ES-I3 (cell line): ENCODE data around the gene SEMA3C.

ENCODE experiments used
- H3K36me3 ChIP-seq: 2 replicates; pipeline ENCODE4 v1.6.1; 2013; ENCODE audit warnings: mild to moderate bottlenecking, low read length, control low read depth, moderate library complexity; ENCODE audit not compliant: insufficient read depth
- H3K4me1 ChIP-seq: 2 replicates; pipeline ENCODE4 v1.6.1; 2013; ENCODE audit warnings: mild to moderate bottlenecking, control low read depth, low read length; ENCODE audit not compliant: insufficient read depth
- H3K9ac ChIP-seq: 2 replicates; pipeline ENCODE4 v1.6.1; 2013; ENCODE audit warnings: low read depth, mild to moderate bottlenecking, low read length, moderate library complexity
- H3K9me3 ChIP-seq: 2 replicates; pipeline ENCODE4 v1.6.1; 2013; ENCODE audit warnings: mild to moderate bottlenecking, low read length, moderate library complexity; ENCODE audit not compliant: control insufficient read depth, insufficient read depth

Gene SEMA3C

GRCh38 chr7:80918909-80919721, at the start of gene SEMA3C:
SEMA3C (minus strand) TSS chr7:80919051; CDS start chr7:80916781, 2,270 bp downstream.
- Histone ChIP-seq H3K9me3 (no peaks in the 10 kb centered on the region), H3K9ac (peak within 1 kb of the TSS; percentile 53; the same call in 1 of the 2 replicates), H3K4me1 (no peaks in the 10 kb centered on the region; the same call in 1 of the 2 replicates), H3K36me3 (no peaks in the 10 kb centered on the region)

- Histone ChIP-seq H3K36me3 (no peaks in the 10 kb centered on the region), H3K9me3 (no peaks in the 10 kb centered on the region), H3K4me1 (no peaks in the 10 kb centered on the region), H3K9ac (no peak overlapping the region)
These were observed 49.8 kb upstream of the SEMA3C start for GRCh38 chr7:80968606-80969005.

DNA sequence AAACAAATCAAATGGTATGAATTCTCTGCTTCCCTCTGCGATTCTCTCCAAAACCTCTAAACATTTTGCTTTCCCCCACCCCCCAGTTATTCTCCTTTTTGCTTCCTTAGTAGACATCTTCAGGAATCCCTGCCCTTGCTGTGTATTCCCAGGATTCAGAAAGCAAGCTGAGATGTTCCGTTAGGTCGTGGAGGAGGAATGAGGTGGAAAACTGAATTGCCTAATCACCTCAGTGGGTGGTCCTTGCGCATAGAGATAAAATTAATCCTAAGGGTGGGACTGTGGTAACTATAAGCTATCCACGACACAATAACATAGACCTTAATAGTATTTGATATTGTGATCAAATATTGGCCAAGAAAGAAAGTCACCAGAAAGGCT, 49.1 kb upstream of the SEMA3C start:
- Histone ChIP-seq H3K4me1 (no peaks in the 10 kb centered on the region), H3K9ac (no peak overlapping the region), H3K36me3 (no peaks in the 10 kb centered on the region), H3K9me3 (no peaks in the 10 kb centered on the region)

GRCh38 chr7:80967071-80967916, 48.4 kb upstream of the SEMA3C start:
- Histone ChIP-seq H3K36me3 (no peaks in the 10 kb centered on the region), H3K9ac (no peak overlapping the region), H3K4me1 (no peaks in the 10 kb centered on the region), H3K9me3 (no peaks in the 10 kb centered on the region)

DNA sequence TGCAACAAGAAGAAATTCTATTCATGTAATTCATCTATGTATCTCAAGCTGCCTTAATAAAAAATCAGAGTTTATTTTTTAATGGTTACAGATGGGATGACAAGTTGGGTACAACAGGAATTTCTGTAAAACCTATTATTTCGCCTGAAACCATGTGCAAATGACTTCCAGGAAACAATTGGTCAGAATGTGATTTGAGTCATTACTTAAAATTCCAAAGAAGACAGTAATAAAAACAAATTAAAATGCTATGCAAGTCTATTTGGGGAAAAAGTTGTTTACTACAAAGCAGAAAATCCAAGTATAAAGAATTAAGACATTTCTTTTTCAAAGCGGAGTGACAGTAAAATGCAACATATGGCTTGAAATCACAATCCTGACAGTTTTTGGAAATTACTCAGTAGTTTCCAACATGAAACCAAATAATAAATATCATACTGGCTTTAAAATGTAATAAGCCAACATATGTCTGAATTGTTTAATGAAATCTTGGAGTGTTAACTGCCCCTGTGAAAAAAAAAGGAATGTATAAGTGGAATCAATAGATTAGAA, 41.5 kb upstream of the SEMA3C start:
- no peaks in the 10 kb centered on the region for H3K9me3 ChIP-seq
- no peaks in the 10 kb centered on the region for H3K4me1 ChIP-seq
- no peaks in the 10 kb centered on the region for H3K36me3 ChIP-seq
- no peak overlapping the region for H3K9ac ChIP-seq

DNA sequence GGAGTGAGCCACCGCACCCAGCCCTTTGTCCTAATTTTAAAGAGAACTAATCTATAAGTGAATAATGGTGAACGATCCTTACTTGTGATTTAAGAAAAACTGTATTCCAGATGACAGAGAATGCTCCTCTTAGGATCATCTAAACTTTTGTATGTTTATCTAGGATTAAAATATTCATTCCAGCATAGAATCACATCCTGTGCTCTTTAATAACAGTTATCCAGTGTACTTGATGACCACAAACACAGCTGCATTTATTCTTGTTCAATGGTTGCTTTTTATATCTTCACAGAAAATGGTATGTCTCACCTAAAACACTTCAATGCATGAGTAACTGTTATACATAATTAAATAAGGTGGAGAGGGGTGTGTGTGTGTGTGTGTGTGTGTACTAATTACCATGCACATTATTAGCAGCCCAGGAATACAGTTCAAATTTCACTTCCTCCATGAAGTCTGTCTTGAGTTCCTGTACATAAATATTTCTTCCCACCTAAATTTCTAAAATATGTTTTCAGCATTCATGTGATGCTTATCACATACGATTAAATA, 38.5 kb upstream of the SEMA3C start:
- H3K36me3 ChIP-seq: no peaks in the 10 kb centered on the region
- H3K9me3 ChIP-seq: no peaks in the 10 kb centered on the region
- no peak overlapping the region for H3K9ac ChIP-seq
- H3K4me1 ChIP-seq: no peaks in the 10 kb centered on the region

DNA sequence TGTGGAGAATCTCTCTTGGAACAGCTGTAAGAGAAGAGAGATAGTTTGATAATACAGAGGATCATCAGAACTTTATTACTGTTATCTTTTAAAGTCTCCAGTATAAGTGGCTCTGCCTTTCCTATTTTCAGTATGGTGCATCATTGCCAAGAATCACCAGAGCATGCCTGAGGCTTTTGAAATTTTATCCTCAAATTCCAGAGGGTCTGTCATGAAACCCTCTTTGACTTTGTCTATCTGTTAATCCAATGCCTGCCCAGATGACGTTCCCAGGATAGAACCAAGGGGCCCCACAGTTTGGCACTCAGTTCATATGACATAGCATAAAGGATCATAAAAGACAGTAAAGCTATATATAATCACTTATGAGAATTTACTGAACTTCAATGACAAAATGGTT, 35.3 kb upstream of the SEMA3C start:
- Histone ChIP-seq H3K36me3 (no peaks in the 10 kb centered on the region), H3K9ac (no peak overlapping the region), H3K9me3 (no peaks in the 10 kb centered on the region), H3K4me1 (no peaks in the 10 kb centered on the region)

DNA sequence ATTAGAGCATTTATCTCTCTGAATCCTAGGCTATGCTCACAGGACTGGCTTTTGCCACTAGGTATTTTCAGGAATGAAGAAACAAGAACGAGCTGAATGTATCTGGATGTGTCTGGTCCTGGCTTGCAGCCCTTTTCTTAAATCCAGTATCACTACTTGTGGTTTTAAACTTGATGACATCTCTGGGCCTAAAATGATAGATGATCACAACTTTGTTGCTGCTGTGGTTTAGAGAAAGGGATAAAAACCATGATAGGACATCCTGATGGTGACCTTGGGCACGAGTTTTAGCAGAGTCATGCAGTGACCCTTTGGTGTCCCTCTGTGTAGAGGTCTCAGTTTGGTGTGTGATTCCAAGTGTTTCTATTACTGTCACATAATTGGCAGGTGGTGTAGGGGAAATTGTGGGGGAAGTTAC, 31.7 kb upstream of the SEMA3C start:
- Histone ChIP-seq H3K4me1 (no peaks in the 10 kb centered on the region), H3K9me3 (no peaks in the 10 kb centered on the region), H3K9ac (no peak overlapping the region), H3K36me3 (no peaks in the 10 kb centered on the region)

- H3K4me1 ChIP-seq: no peaks in the 10 kb centered on the region
- H3K9me3 ChIP-seq: no peaks in the 10 kb centered on the region
- H3K36me3 ChIP-seq: no peaks in the 10 kb centered on the region
- no peak overlapping the region for H3K9ac ChIP-seq
These were observed 30.6 kb upstream of the SEMA3C start for GRCh38 chr7:80949449-80949848.

GRCh38 chr7:80946858-80947257, 28.0 kb upstream of the SEMA3C start:
- Histone ChIP-seq H3K36me3 (no peaks in the 10 kb centered on the region), H3K4me1 (no peaks in the 10 kb centered on the region), H3K9me3 (no peaks in the 10 kb centered on the region), H3K9ac (no peak overlapping the region)

- Histone ChIP-seq H3K9ac (no peak overlapping the region), H3K36me3 (no peaks in the 10 kb centered on the region), H3K4me1 (no peaks in the 10 kb centered on the region), H3K9me3 (no peaks in the 10 kb centered on the region)
These were observed 27.1 kb upstream of the SEMA3C start for GRCh38 chr7:80945976-80946375.

DNA sequence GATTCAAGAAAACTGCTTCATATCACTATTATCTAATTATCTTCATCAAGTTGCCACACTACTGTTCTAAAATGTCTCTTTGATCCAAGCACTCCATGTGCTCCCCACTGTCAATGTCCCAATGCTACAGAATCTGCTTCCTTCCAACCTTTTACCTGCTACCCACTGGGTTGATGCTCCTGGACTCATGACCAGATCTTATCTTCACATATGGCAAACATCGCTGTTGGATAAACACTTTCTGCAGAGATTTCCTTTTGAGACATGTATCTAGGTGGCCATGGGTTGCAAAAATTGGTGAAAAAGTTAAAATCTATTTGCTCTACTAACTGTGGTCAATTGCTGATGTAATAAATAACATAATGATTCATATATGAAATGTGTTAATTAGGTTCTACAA, 24.5 kb upstream of the SEMA3C start:
- H3K9ac ChIP-seq: no peak overlapping the region
- no peaks in the 10 kb centered on the region for H3K36me3 ChIP-seq
- no peaks in the 10 kb centered on the region for H3K9me3 ChIP-seq
- 0 out of 2 replicates have a peak, but pooled peaks cover 3% of the 10 kb centered on the region for H3K4me1 ChIP-seq

- no peaks in the 10 kb centered on the region for H3K9me3 ChIP-seq
- no peak overlapping the region for H3K9ac ChIP-seq
- H3K4me1 ChIP-seq: 0 out of 2 replicates have a peak, but pooled peaks cover 3% of the 10 kb centered on the region
- no peaks in the 10 kb centered on the region for H3K36me3 ChIP-seq
These were observed 23.6 kb upstream of the SEMA3C start for GRCh38 chr7:80942261-80943041.
